GM19395 (cell line): ENCODE results near the gene OTOL1.

Source experiments
- ATAC-seq: cut with Tn5 transposase; IDR thresholded peaks from one replicate; pipeline ENCODE4 v1.9.1; 2021; ENCODE audit warnings: mild to moderate bottlenecking, moderate library complexity; ENCODE audit not compliant: unreplicated experiment

OTOL1 gene

DNA sequence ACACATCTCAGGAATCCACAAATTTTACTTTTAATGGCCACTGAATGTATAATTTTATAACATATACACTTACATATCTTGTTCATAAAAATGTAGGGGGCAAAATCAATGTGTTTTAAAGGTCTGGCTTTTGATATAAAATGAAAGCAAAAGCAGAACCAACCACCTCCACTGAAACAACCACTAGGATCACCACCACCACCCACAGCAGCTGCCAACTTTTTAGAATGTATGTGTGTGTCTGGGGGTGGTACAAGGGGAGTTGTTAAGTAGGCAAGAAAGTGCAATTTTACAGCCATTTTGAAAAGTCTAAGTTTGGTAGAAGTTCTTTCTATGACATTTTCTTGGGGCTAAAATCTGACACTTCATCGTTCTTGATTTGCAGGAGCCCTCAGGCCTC, 44.0 kb downstream of the OTOL1 start:
- peak; percentile 70 for ATAC-seq

DNA sequence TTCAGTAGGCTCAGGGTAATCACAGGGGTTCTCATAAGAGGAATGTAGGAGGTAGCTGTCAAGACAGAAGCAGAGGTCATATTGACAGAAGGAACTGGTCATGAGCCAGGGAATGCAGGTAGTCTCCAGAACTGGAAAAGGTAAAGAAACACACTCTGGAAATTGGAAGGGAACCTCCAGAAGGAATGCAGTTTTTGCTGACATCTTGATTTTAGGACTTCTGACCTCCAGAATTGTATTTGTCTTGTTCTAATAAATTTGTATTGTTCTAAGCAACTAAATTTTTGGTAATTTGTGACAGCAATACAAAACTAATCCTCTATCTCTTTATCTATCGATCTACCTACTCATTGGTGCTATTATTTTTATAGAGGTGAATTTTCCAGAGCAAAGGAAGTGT, 49.2 kb downstream of the OTOL1 start:
- no peak for ATAC-seq

DNA sequence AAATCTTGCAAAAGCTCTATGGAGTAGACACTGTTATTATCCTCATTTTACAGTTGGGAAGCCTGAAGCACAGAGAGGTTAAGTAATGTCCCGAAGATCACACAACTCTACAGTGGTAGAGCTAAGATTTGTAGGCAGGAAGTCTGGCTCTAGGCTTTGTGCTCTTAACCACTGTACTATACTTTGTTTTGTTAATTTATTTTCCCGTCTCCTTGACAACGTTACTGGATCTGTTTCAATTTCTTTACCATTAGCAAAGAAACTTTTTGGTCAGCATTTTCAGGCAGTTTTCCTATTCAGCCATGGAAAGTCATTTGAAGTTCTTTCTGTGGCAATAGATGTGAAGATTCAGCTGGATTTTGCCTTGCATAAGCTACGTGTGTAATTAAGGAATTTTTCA, 51.7 kb downstream of the OTOL1 start:
- ATAC-seq, result no peak

DNA sequence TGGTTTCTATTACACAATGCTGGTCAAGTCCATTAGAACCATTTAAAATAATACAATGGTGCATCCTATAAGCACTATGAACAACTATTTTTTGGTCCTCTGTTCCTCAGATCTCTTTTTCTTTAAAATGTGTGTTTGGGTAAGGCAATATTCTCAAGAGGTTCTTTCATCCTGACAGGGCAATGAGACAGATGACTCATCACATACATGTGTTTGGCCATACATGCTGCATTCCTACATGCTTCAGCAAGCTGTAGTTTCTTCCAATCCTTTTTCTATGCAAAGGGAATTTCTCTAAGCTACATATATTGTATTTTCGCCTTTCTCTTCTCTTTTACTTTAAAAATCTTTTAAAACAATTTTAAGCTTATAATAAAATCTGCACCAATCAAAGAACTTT, 52.7 kb downstream of the OTOL1 start:
- ATAC-seq, result no peak

DNA sequence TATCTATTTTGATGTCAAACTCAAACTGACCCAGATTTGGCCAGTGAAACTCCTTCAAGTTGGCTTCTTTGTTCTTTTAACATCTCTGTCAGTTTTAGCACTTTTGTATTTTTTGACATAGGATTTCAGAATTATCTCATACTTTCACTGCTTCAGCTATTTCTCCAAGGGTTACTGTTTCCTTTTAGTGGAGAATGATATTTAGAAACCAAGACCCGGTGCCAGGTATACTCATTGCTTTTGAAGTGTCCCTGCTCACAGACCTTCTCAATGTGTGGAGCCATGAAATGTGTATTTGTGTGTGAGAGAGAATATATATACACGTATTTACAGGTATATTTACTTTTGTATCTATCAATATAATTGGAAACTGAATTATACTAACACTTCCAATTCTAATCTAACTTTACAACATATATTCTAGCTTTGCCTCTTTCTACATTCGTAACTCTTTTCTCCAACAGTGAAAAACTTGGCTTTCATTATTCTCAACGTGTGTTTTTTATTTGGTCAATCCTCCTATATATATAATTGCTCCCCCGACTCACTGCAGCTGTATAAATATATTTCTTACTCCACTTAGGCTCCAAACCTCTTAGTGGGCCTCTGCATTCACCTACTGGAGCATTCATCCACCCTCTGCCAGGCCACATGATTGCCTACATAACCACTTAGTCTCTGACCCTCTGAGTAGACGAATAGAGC, 54.0 kb downstream of the OTOL1 start:
- no peak for ATAC-seq

DNA sequence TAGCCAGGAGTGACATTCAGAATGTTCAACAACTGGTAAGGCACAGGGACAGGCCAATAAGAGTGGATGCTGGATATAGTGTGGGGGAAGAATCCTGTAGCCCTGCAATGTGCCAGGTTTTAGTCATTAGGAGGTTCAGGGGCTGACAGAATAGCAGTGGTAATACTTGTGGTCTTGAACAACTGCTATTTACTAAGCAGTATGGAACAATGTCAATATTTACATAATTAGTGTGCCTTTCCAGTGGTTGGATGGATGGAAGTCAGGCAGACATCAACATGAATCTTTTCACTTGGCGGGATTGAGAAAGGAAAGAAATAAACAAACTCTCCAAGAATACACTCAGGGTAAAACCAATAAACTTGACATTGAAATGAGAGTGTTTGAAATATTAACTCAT, 55.1 kb downstream of the OTOL1 start:
- ATAC-seq, result no peak

DNA sequence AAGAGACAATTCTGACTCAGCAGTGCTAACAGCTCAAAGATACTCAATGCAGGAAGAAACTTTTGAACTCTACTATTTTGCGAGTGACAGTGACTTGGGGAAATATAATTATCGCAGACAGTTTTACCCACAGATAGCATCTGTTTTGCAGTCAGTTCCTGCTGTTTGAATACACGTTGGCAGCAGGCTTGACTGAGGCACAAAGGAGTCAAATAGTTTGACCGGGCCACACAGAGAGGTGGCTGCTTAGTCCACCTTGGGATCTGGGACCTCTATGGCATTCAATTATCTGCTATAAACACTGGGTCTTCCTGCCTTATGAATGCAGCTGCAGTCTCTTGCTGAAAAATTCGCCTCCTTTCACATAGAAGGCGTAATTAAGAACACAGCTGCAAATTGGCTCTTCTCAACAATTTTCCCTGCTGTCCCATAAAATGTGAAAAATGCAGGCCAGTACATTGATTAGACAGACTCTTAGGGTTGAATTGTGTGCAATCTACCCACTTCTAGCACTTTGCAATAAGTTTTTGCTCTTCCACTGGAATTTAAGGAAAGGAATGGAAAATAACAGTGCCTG, 56.5 kb downstream of the OTOL1 start:
- ATAC-seq, result no peak
